ENCODE results near the gene AKAP17A. TPM values are rescaled to one million over a fixed set of nuclear protein-coding genes. Genes with fewer than 3 reads are reported as not detected.
"Not testable (repeated sequence)": the region's sequence is repeated elsewhere in the genome, so short reads cannot be mapped to it uniquely, and the experiment has no call there.

Gene AKAP17A
- total and polyA plus RNA-seq, 3 donors from 2014 or later = 39.7 to 113 (median 108) TPM

DNA sequence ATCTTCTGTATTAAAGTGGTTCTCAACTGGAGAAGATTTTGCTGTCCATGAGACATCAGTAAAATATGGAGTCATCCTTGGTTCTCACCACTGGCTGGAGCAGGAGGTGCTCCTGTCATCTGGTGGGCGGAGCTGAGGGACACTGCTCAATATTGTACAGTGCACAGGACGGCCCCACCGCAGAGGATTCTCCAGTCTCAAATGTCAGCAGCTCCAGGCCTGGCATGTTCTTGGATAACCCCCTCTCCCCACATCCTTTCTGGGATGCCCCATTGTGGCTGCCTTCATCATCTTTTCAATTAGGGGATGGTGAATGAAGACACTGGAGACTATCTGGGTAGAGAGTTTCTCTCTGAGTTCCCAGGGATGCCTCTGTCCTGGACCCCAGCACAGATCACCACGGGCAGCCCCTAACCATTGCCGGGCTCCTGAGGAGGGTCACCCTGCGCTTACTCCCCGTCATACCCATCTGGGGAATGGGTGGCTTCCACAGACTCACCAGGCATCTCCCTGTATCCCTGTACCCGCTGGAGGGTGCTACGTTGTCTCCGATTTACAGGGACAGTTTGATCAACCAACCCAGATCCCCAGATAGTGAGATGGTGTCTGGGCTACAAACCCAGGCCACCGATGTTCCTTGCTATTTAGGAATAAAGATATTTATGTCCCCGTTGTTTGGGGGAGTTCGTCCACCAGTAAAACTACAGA lies 32.5 kb upstream of the AKAP17A start:
- intact Hi-C loops (cut with DNase I; ENCODE audit: low total_unique reads) = no loop called here
- Histone ChIP-seq H3K4me3 (no peak overlapping the region), H3K27ac (no peak overlapping the region), H3K36me3 (ENCODE audit: low read depth, missing control alignments) (no peaks in the 10 kb centered on the region), H3K9me3 (no peaks in the 10 kb centered on the region), H3K4me1 (no peaks in the 10 kb centered on the region), H3K27me3 (no peaks in the 10 kb centered on the region)
- DNase-seq = no peak
- TF ChIP-seq POLR2A (IDR thresholded peaks at IDR 0.05) = no peak
- TF ChIP-seq, protein P1, sequence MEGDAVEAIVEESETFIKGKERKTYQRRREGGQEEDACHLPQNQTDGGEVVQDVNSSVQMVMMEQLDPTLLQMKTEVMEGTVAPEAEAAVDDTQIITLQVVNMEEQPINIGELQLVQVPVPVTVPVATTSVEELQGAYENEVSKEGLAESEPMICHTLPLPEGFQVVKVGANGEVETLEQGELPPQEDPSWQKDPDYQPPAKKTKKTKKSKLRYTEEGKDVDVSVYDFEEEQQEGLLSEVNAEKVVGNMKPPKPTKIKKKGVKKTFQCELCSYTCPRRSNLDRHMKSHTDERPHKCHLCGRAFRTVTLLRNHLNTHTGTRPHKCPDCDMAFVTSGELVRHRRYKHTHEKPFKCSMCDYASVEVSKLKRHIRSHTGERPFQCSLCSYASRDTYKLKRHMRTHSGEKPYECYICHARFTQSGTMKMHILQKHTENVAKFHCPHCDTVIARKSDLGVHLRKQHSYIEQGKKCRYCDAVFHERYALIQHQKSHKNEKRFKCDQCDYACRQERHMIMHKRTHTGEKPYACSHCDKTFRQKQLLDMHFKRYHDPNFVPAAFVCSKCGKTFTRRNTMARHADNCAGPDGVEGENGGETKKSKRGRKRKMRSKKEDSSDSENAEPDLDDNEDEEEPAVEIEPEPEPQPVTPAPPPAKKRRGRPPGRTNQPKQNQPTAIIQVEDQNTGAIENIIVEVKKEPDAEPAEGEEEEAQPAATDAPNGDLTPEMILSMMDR (IDR thresholded peaks at IDR 0.05) = no peak
- WGBS, 2 donors = 82 to 85% methylated on average over 12 to 13 of the region's 13 CpGs

DNA sequence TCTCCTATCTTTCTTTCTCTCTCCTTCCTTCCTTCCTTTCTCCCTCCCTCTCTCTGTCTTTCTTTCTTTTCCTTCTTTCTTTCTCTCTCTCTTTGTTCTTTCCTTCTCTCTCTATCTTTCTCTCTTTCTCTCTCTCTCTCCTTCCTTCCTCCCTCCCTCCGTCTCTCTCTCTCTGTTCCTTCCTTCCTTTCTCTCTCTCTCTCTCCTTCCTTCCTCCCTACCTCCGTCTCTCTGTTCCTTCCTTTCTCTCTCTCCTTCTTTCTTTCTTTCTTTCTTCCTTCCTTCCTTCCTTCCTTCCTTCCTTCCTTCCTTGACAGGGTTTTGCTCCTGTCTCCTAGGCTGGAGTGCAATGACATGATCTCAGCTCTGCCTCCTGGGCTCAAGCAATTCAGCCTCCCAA lies 30.2 kb upstream of the AKAP17A start:
- TF ChIP-seq POLR2A (IDR thresholded peaks at IDR 0.05) = no peak
- TF ChIP-seq, protein P1 (IDR thresholded peaks at IDR 0.05) = no peak
- WGBS, 2 donors = 71 to 92% methylated on average over 2 of the region's 2 CpGs
- intact Hi-C loops (cut with DNase I; ENCODE audit: low total_unique reads) = no loop called here
- no peak overlapping the region for H3K4me3 ChIP-seq
- no peaks in the 10 kb centered on the region for H3K27me3 ChIP-seq
- H3K27ac ChIP-seq = no peak overlapping the region
- peaks cover 9% of the 10 kb centered on the region for H3K4me1 ChIP-seq
- H3K36me3 ChIP-seq (ENCODE audit: low read depth, missing control alignments) = no peaks in the 10 kb centered on the region
- H3K9me3 ChIP-seq = no peaks in the 10 kb centered on the region
- DNase-seq = no peak

- intact Hi-C loops (cut with DNase I; ENCODE audit: low total_unique reads); H3K9me3 ChIP-seq: not testable (repeated sequence)
- WGBS, 2 donors = 90 to 93% methylated on average over 7 of the region's 7 CpGs
These were observed 27.3 kb upstream of the AKAP17A start for GRCh38 chrX:1564077-1564476.

GRCh38 chrX:1564750-1565683 lies 26.4 kb upstream of the AKAP17A start:
- Histone ChIP-seq H3K36me3 (ENCODE audit: low read depth, missing control alignments) (no peaks in the 10 kb centered on the region), H3K4me3 (no peak overlapping the region), H3K27ac (peak overlapping the region in 1 of 2 donors; percentile 22), H3K27me3 (no peaks in the 10 kb centered on the region), H3K9me3 (no peaks in the 10 kb centered on the region), H3K4me1 (peaks cover 9% of the 10 kb centered on the region)
- 23 to 30% methylated on average over 10 of the region's 10 CpGs for WGBS, 2 donors
- intact Hi-C loops (cut with DNase I; ENCODE audit: low total_unique reads) = no loop called here
- TF ChIP-seq, protein P1 (IDR thresholded peaks at IDR 0.05) = no peak
- no peak for TF ChIP-seq POLR2A (IDR thresholded peaks at IDR 0.05)
- peak; percentile 78 for DNase-seq

More at GRCh38 chrX:1564077-1564476, 27.3 kb upstream of the AKAP17A start:
- not testable (repeated sequence) for H3K4me3 ChIP-seq; H3K4me1 ChIP-seq; H3K27ac ChIP-seq; H3K36me3 ChIP-seq (ENCODE audit: low read depth, missing control alignments); DNase-seq; H3K27me3 ChIP-seq

DNA sequence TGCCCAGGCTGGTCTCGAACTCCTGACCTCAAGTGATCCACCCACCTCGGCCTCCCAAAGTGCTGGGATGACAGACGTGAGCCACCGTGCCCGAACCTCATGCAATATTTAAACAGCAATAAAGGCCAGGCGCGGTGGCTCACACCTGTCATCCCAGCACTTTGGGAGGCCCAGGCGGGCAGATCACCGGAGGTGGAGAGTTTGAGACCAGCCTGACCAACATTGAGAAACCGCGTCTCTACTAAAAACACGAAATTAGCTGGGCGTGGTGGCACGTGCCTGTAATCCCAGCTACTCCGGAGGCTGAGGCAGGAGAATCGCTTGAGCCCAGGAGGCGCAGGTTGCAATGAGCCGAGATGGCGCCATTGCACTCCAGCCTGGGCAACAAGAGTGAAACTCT lies 17.2 kb upstream of the AKAP17A start:
- WGBS, 2 donors = 87 to 89% methylated on average over 19 of the region's 19 CpGs

More for the DNA sequence above, 17.2 kb upstream of the AKAP17A start:
- H3K27ac ChIP-seq; intact Hi-C loops (cut with DNase I; ENCODE audit: low total_unique reads); H3K4me1 ChIP-seq; H3K27me3 ChIP-seq; DNase-seq; H3K36me3 ChIP-seq (ENCODE audit: low read depth, missing control alignments); H3K4me3 ChIP-seq; H3K9me3 ChIP-seq: not testable (repeated sequence)
